ENCODE data around the gene TWF1.
"Not testable (repeated sequence)": the region's sequence is repeated elsewhere in the genome, so short reads cannot be mapped to it uniquely, and the experiment has no call there.

TWF1 gene

DNA sequence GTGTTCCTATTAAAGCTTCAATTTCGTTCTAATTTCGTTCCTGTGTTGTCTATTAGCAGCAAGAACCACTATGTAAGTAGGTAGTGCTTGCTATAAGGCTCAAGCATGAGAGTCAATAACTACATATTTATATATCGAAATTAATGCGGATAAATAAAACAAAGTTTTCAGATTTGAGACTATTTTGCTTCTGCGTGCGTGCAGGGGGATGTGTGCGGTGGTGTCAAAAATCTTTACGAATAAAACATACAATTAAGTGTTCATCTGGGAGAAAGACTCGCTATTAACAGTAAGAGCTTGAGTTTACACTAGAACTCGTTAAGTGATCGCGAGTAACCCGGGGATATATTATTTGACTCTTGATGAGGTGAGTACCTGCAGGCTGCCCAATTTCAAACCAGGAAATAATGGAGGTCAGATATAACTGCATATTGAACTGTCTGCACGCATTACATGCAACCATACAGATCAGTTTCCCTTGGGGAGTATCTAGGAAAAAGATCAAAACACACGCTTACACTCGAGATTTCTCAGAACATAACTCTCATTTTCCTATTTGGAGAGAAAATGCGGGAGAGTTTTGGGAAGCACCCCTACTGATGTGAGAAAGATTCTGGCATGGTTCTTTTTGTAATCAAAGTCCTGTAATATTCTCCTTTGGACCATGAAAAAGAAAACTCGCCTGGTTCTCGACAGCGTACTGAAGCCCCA lies 813 bp downstream of the TWF1 start:
- DNase-seq (ENCODE audit: low read depth in 2 of 2), result no peak

DNA sequence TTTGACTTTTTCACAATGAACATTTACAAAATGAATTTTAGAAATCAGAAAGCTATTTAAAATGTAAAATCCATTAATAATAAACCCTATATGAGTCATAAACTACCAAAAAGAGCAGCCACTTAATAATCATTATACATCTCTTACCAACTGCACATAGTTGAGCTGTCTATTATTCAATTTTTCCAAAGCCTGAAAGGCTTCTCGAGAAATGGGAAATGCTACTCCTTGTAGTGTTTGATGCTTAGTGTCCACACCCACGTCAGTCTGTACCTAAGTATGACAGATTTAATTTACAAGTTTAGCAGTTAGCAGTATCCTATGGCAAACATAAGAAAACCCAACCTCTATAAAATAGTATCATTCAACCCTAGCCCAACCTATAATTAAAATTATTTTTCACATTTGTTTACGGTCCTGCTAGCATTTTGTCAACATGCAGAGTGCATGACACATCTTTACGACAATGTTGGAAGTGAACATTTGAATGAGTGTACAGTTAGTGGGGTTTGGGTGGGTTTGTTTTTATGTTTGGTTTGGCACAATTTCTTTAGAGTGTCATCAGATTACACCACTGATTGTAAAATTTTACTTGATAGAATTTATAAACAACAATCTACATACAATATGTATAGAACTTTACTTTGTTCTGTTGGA lies 8.4 kb downstream of the TWF1 start:
- DNase-seq (ENCODE audit: low read depth in 2 of 2), result no peak

DNA sequence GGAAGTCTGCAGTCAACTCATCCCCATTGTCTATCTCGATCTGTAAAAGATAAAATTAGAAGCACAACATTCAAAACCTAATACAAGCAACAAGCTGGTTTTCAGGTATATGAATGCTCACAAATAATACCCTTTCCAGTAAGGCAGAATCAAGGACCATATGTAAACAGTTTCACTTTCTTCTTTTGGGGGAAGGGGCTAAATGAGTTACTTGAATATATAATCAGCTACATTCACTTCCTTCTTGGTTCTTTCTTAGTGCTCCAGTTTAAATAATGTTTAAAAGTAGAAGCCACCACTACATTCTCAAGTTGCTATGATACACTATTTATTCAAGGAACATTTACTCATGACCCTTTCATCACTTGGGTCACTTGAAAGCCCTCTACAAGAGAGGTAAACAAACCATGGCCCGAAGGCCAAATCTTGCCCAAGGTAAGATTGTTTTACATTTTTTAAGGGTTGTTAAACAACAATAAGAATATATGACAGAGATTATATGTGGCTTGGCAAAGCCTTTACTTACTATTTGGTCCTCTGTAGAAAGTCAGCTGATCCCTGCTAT lies 10.3 kb downstream of the TWF1 start:
- no peak for DNase-seq (ENCODE audit: low read depth in 2 of 2)

DNA sequence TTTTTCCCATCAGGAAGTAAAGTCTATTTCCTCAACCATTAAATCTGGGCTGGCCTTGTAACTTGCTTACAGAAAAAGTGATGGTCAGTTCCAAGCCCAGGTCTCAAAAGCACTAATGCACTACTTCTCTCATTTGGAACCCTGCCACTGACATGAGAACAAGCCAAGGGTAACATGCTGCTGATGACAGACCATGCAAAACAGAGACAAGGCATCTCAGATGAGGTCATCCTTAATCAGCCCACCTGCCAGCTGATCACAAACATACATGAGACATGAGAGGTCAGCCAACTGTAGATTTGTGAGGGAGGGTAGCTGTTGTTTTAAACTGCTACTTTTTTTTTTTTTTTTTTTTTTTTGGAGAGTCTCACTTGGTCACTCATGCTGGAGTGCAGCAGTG lies 16.2 kb downstream of the TWF1 start:
- no peak for DNase-seq (ENCODE audit: low read depth in 2 of 2)

DNA sequence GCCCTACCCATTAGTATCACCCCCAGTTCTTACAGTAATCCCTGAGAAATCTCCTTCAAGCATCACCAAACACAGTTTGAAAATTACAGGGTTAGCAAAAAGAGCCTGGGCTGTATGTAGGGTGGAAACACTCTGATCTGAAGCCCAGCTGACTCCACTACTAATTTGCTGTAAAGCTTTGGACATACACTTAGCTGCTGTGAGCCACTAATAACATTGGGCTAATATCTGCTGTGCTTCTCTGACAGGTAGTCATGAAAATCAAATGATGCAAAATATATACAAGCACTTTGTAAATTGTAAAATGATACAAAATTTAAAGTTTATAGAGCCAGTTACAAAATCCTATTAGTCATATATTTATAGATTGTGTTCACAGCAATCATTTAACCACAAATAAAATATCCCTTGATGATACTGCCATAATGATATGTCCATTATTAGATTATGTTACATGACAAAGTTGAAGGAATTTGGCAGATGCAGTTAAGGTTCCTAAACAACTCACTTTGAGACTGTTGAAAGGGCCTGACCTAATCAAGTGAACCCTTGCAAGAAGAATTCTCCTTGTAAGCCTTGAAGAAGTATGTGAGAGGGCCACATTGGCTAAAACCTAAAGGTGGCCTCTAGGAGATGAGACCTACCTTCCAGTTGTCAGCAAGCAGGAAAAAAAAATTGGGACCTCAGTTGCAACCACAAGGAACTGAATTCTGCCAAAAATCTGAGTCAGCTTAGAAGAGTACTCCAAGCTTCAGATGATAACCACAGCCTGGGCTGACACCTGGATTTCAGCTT lies 19.0 kb downstream of the TWF1 start:
- no peak for DNase-seq (ENCODE audit: low read depth in 2 of 2)

DNA sequence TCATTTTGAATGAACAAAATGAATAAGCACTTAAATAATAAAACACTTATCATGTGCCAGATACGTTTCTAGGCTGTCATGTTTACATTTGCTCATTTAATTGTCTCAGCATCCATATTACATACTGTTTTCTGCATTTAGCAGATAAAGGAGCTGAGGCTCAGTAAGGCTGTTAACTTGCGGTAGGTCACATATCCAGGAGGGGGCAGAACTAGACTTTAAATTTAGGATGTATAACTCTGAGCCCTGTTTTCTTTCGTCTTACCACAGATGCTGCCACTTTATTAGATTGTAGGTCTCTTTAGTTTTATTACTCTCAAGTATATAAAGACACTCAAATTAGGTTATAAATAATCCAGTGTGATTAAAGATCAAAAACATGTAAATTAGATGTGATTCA lies 29.6 kb downstream of the TWF1 start:
- no peak for DNase-seq (ENCODE audit: low read depth in 2 of 2)

DNA sequence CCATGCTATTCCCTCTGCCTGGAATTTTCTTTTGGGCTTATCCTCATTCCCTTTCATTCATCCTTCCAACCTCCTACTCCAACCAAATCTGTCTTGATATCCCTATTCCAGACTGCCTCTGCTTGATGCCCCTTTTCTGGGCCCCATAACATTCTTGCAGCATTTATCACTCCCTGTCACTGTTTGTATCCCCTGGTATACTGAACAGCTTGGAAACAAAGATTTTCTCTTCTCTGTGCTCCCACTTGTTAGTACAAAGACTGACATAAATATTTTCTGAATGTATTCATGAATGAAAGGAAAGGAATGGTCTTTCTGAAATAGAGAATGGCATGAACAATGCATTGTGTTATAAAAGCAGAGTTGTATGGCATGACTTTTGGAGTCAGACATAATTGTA lies 39.8 kb downstream of the TWF1 start:
- DNase-seq (ENCODE audit: low read depth in 2 of 2), result no peak

DNA sequence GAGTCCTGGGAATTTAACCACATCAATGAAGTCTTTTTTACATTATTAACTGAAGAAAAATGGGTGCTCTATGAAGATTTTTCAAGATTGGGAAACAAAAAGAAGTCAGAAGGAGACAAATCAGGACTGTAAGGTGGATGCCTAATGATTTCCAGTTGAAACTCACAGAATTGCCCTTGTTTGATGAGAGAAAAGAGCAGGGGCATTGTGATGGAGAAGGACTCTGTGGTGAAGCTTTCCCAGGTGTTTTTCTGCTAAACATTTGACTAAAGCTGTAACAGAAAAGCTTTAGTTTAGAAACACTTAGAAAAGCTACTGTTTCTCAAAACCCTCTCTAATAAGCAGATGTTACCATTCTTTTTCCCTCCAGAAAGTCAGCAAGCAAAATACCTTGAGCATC lies 41.6 kb downstream of the TWF1 start:
- DNase-seq (ENCODE audit: low read depth in 2 of 2), result no peak

DNA sequence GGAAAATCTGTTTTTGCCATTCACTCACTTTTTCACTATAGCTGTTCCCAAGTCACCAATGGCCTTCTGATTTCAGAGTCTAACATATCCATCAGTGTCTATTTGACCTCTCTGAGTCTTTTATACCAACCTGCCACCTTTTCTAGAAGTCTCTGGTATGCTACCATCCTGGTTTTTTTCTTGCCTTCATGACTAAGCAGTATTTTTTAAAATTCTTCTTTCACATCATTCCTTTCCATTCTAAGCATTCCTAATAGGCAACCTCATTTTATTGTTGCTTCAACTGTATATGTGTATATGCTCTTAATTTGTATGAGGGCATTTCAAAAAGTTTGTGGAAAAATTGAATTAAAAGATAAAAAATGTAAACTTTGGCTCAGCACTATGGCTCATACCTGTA lies 42.3 kb downstream of the TWF1 start:
- no peak for DNase-seq (ENCODE audit: low read depth in 2 of 2)

DNA sequence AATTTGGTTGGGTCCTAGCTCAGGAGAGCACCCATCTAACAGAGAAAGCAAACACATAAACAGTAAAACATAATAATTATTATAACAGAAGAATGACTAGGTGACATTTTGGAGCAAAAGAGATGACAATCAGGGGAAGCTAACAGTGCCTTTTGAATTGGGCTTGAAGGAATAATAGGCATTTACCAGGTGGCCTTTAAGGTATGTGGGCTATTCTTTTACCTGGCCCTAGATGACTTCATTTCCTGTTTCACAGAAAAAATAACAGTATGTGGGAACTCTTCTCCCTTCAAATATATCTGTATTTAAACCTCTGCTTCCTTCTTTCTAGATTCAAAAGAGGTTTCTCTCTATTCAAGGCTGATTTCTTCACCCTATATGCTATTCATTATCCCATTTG lies 43.5 kb downstream of the TWF1 start:
- DNase-seq (ENCODE audit: low read depth in 2 of 2), result no peak

DNA sequence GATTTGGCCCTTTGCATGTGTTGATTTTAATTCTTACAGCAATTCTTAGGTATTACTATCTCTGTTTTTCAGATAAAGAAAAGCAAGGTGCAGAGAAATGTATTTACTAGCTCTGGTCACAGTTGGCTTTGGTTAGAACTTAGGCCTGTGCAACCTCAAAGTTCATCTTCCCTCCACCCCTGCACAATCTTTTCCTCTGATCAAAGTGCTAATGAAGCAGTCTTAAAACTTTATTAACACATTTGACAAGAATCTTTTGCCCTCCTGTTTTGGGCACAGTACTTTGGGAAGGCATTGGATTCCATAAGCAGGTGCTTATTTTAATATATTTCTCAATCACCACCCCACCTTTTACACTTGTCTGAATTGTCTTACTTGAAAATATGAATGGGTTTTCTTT lies 44.6 kb downstream of the TWF1 start:
- no peak for DNase-seq (ENCODE audit: low read depth in 2 of 2)

DNA sequence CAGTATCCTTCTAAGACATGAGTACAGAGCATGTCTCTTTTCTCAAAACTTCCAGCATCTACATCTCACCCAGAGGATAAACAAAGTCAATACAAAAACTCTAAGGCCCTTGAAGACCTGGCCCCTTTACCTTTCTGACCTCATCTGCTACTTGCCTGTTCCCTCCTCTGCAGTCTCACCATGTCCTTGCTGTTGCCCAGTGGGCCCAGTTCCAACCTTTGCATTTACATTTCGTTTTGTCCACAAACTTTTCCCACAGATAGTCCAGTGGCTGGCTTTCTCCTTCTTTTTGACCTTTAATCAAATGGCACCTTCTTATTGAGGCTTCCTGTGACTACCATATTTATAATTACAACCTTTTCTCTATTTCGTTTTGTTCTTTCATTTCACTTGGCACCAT lies 45.7 kb downstream of the TWF1 start:
- no peak for DNase-seq (ENCODE audit: low read depth in 2 of 2)

DNA sequence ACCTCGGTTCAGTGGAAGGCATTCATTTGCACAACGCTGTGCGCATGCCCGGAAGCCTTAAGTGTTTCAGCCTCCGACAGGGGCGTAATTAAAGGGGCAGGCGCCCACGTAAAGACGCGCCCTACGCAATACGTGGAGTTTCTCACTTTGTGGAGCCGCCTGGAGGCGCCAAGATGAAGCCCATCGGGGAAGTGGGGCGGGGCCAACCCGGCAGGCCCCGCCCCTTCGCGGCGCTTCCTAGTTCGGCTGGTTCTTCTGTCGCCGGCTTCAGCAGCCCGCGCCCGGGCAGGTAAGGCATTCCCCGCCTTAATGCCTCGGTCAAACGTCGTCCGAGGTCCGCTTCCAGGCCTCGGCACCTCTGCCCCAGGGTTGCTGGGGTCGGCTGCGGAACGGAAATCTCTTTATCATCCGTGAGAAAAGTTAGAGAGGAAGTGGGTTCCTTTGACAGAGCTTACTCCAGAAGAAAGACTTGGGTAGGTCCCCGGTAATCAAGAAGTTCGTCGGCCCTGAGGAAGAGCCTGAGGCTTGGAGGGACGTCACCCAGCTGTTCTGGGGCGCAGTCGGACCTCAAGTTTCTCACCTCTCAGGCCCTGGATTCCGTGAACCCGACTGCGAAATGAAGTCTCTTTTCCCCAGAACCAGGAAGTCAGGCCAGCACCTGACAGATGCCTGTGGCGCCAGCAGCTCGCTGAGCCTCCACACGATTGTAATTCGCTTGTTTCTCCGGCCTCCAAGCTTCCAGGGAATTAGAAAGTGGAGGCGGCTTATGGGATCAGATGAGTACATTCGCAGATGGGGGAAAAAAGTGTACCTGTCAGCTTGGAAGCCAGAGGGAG lies 47.2 kb downstream of the TWF1 start, which contains the start of the genes IRAK4 and PUS7L:
TSS of gene IRAK4 (plus strand) at position 224 of the 836 bp plus-strand sequence. CDS start 9,161 bp downstream, outside the sequence.
TSS of gene PUS7L (minus strand) at position 63 of the 836 bp plus-strand sequence. CDS start 3,545 bp downstream, outside the sequence.
- DNase-seq (ENCODE audit: low read depth in 2 of 2), result peak; percentile 90 to 94

DNA sequence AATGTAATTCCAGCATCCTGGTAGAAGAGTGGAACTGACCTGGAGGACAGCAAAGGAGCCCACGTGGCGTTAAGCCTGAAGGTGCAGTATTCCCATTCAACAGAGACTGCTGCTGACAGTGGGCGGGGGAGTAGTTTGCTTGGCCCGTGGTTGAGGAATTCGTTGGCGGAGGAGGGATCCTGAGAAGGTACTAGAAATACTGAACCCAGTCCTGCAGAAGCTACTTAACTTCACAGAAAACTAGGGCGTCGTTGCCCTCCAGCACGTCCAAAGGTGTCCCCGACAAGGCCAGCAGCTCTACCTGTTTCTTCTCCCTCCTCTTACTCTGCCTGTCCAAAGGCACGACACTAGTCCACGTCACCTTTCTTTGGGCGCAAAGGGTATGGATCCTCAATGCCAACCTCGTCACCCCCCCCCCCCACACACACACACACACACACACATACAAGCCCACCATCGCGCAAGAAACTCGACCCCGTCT lies 47.8 kb downstream of the TWF1 start:
- no peak for DNase-seq (ENCODE audit: low read depth in 2 of 2)

DNA sequence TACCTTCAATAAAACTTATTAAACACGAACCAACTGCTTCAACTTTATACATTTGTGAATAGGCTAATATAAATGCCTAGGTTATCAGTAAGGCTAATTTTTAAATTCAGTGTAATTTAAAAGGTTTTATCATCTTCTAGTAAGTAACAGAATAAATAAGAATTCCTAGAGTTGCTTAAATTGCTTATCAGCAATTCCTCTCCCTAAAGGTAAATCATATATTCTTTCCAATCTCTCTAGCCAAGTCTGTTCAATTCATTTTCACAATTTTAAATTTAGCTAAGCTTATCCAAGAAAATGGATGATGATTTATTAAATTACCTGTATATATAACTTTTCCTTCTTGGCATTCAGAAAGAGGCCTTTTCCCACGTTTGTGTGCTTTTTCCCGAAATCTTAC lies 52.1 kb downstream of the TWF1 start:
- DNase-seq (ENCODE audit: low read depth in 2 of 2), result no peak

DNA sequence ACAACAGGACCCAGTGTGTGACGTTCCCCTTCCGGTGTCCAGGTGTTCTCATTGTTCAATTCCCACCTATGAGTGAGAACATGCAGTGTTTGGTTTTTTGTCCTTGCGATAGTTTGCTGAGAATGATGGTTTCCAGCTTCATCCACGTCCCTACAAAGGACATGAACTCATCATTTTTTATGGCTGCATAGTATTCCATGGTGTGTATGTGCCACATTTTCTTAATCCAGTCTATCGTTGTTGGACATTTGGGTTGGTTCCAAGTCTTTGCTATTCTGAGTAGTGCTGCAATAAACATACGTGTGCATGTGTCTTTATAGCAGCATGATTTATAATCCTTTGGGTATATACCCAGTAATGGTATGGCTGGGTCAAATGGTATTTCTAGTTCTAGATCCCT lies 54.8 kb downstream of the TWF1 start:
- DNase-seq (ENCODE audit: low read depth in 2 of 2), result not testable (repeated sequence)

DNA sequence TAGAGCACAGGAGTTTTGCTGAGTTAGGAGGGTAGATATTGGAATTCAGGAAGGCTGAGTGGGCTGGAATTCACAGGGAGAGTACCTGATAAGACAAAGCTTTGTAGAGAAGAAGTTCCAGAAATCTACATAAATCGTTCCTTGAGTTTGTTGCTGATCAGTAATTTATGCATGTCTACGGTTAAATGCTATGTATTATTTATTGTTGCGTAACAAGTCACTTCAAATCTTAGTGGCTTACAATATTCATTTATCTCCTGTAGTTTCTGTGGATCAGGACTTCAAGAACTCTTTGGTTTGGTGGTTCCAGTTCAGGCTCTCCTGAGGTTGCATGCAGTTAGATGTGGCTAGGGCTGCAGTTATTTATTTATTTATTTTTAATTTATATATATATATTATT lies 55.3 kb downstream of the TWF1 start:
- no peak for DNase-seq (ENCODE audit: low read depth in 2 of 2)

DNA sequence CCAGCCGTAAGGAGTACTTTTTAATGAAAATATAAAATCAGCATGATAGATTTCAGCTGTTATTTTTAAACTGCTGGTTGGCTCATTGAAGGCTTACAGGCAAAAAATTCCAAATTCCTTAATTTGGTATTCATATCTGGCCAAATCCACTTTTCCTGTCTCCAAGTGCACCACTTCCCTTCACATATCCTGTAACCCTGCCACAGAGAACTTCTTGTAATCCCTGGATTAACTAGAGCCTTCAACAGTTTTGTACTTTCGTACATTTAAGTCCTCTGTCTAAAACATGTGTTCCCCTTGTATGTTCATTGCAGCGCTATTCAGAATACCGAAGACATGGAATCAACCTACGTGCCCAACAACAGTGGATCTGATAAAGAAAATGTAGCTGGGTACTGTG lies 57.1 kb downstream of the TWF1 start:
- DNase-seq (ENCODE audit: low read depth in 2 of 2), result no peak

DNA sequence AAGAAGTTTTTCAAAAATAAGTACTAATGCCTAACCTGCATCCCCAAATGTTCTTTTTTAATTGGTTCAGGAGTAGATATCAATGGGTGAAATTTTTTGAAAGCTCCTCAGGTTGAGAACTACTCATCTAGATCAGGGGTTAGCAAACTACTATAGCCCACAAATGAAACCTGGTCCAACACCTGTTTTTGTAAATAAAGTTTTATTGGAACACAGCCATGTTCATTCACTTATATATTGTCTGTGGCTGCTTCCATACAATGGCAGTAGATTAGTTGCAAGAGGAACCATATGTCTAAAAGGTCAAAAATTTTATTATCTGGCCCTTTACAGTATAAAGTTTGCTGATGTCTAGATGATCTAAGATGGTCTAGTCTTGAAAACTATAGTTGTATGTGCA lies 61.3 kb downstream of the TWF1 start:
- DNase-seq (ENCODE audit: low read depth in 2 of 2), result no peak

All from stimulated activated CD8-positive, alpha-beta memory T cell treated with anti-CD3 and anti-CD28 coated beads, Interleukin-15, amount 100 ng/mL, for 4 hours (primary cell).